Adrenal gland (tissue), 12 donors: ENCODE measurements around the gene ABLIM2. TPM values are rescaled to one million over a fixed set of nuclear protein-coding genes. Genes with fewer than 3 reads are reported as not detected.

ENCODE experiments used
- DNase-seq, 7 donors: peaks; one replicate each; pipeline ENCODE4 v3.0.0-alpha.2; 2019 to 2020
- H3K27ac ChIP-seq, 5 donors: fragments of 200-600 bp; sonication (generic) in 4 of 5; 1 replicate in 3 of 5; 2 replicates in 2 of 5; pipeline versions ENCODE4 v1.5.1 to v1.8.0; 2016 to 2020; ENCODE audit warnings: mild to moderate bottlenecking in 1 of 5
- H3K27me3 ChIP-seq: fragments of 200-600 bp; 2 replicates; pipeline ENCODE4 v1.8.0; 2021
- H3K36me3 ChIP-seq, 2 donors: fragments of 200-600 bp; replicated peaks in 1 of 2; 1 replicate in 1 of 2; 2 replicates in 1 of 2; pipeline versions ENCODE4 v1.5.1 to v1.8.0; 2018 to 2022
- H3K4me1 ChIP-seq, 2 donors: fragments of 200-600 bp; replicated peaks in 1 of 2; 1 replicate in 1 of 2; 2 replicates in 1 of 2; pipeline versions ENCODE4 v1.5.1 to v1.8.0; 2018 to 2021
- H3K4me3 ChIP-seq, 4 donors: fragments of 200-600 bp; sonication (generic) in 3 of 4; one replicate each; pipeline ENCODE4 v1.5.1; 2016 to 2018
- H3K9me3 ChIP-seq, 3 donors: fragments of 200-600 bp; sonication (generic) in 1 of 3; replicated peaks in 1 of 3; 1 replicate in 2 of 3; 2 replicates in 1 of 3; pipeline versions ENCODE4 v1.5.1 to v1.8.0; 2016 to 2021
- POLR2A ChIP-seq, 2 donors: fragments of 450-650 bp; IDR thresholded peaks; one replicate each; pipeline ENCODE4 v1.6.1; 2017; ENCODE audit warnings: antibody characterized with exemption in 2 of 2, mild to moderate bottlenecking in 2 of 2, moderate library complexity in 1 of 2
- WGBS, 4 donors: extraction: QIAGEN DNeasy Blood & Tissue Kit in 2 of 4; methylation state at CpG; one replicate each; pipeline versions ENCODE4 v1.1.5 to v1.1.7; 2013 to 2017; 5-methylcytosine and 5-hydroxymethylcytosine counted together
- intact Hi-C, 2 donors: fragments of 100-400 bp; cut with DNase I; formaldehyde crosslinking; loops; one replicate each; pipeline versions ENCODE4 v1.14.1 to v1.15.0; 2022 to 2023
- polyA plus RNA-seq, 3 donors: library from polyadenylated mRNA; stranded (reverse); fragments of 200-250 nt in 2 of 3; fragments of 350-450 nt in 1 of 3; fragmentation: Illumina TruSeq in 1 of 3; extraction: RNeasy Lipid Tissue Mini Kit (QIAGEN cat#74804) in 1 of 3; gene quantifications; one replicate each; pipeline ENCODE4 v1.2.3, GENCODE V29; 2013 to 2014
- total RNA-seq, 9 donors: library from RNA; depleted of rRNA in 4 of 9; stranded (reverse); fragments of >200 nt in 4 of 9; fragments of 120-200 nt in 1 of 9; fragmentation: NEBNext Ultra II Directional in 1 of 9; extraction: Animal tissue kit (Norgen Biotek cat#: 25700) in 1 of 9; gene quantifications; one replicate each; pipeline versions ENCODE4 v1.1.0 to v1.2.4, GENCODE V29; 2013 to 2023
- TF ChIP-seq, protein P1 (sequence below), 6 experiments: fragments of 450-650 bp in 4 of 6; fragments of 200-600 bp in 2 of 6; sonication (generic) in 1 of 6; IDR thresholded peaks; 1 replicate in 5 of 6; 2 replicates in 1 of 6; pipeline versions ENCODE4 v1.5.1 to v1.8.0; 2016 to 2021; ENCODE audit warnings: antibody characterized with exemption in 6 of 6, mild to moderate bottlenecking in 2 of 6, moderate library complexity in 1 of 6
- donor health status: healthy with polysubstance abuse.
- donor health status: Bipolar disorder and iron deficiency.
- donor health status: DM: yes; HTN: yes; CAD: no.
- donor health status: DM: no; HTN: no; CAD: no.
- donor health status: DM: no; HTN: no; CAD: no.
- donor health status: DM: yes; HTN: yes; CAD: no.

The ABLIM2 gene
- total and polyA plus RNA-seq, 12 donors: 5.8 to 31.2 (median 14.6) TPM

- no peak overlapping the region for H3K4me3 ChIP-seq
- H3K9me3 ChIP-seq: no peaks in the 10 kb centered on the region
- no peak for TF ChIP-seq POLR2A (IDR thresholded peaks at IDR 0.05)
- TF ChIP-seq, protein P1, sequence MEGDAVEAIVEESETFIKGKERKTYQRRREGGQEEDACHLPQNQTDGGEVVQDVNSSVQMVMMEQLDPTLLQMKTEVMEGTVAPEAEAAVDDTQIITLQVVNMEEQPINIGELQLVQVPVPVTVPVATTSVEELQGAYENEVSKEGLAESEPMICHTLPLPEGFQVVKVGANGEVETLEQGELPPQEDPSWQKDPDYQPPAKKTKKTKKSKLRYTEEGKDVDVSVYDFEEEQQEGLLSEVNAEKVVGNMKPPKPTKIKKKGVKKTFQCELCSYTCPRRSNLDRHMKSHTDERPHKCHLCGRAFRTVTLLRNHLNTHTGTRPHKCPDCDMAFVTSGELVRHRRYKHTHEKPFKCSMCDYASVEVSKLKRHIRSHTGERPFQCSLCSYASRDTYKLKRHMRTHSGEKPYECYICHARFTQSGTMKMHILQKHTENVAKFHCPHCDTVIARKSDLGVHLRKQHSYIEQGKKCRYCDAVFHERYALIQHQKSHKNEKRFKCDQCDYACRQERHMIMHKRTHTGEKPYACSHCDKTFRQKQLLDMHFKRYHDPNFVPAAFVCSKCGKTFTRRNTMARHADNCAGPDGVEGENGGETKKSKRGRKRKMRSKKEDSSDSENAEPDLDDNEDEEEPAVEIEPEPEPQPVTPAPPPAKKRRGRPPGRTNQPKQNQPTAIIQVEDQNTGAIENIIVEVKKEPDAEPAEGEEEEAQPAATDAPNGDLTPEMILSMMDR (IDR thresholded peaks at IDR 0.05): no peak
- intact Hi-C loops: no loop called here
- no peak overlapping the region for H3K27ac ChIP-seq
- no peaks in the 10 kb centered on the region for H3K36me3 ChIP-seq
- WGBS, 4 donors: 97 to 100% (median 100%) methylated on average over 1 of the region's 1 CpG
- peaks cover 0 to 8% of the 10 kb centered on the region in 2 donors for H3K4me1 ChIP-seq
- no peaks in the 10 kb centered on the region for H3K27me3 ChIP-seq
- DNase-seq: no peak
Measured at GRCh38 chr4:7974425-7974824, 184.2 kb downstream of the ABLIM2 start.

DNA sequence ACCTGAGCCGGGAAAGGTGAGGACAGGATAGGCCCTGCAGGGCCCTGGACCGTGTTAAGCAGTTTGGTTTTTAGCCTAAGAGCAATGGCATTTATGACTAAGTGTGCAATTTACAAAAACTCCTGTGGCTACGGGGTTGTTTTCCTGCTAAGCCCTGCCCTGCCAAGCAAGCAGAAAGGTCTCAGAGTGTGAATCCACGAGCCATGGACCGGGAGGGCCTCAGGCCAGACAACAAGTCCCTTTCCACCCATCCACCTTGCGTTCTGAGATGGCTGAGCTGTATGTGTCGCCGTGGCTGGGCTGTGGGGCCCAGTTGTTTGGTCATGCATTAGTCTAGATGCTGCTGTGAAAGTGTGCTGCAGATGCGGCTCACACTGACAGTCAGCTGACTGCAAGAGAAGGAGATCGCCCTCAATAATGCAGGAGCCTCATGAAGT is 185.1 kb downstream of the ABLIM2 start:
- H3K4me1 ChIP-seq: peaks cover 0 to 8% of the 10 kb centered on the region in 2 donors
- DNase-seq: no peak
- no peak overlapping the region for H3K4me3 ChIP-seq
- WGBS, 4 donors: 82 to 94% (median 88%) methylated on average over 7 to 10 of the region's 10 CpGs
- H3K27me3 ChIP-seq: no peaks in the 10 kb centered on the region
- H3K27ac ChIP-seq: no peak overlapping the region
- H3K36me3 ChIP-seq: no peaks in the 10 kb centered on the region
- intact Hi-C loops: no loop called here
- H3K9me3 ChIP-seq: no peaks in the 10 kb centered on the region
- TF ChIP-seq POLR2A (IDR thresholded peaks at IDR 0.05): no peak
- TF ChIP-seq, protein P1 (IDR thresholded peaks at IDR 0.05): no peak

GRCh38 chr4:7971881-7972500 is 186.6 kb downstream of the ABLIM2 start:
- no peak for DNase-seq
- Histone ChIP-seq H3K4me3 (no peak overlapping the region), H3K27ac (peak overlapping the region in 1 of 5 donors; percentile 75), H3K27me3 (no peaks in the 10 kb centered on the region), H3K4me1 (peaks cover 0 to 15% of the 10 kb centered on the region in 2 donors), H3K36me3 (no peaks in the 10 kb centered on the region), H3K9me3 (no peaks in the 10 kb centered on the region)
- intact Hi-C loops: no loop called here
- WGBS, 4 donors: 85 to 90% (median 89%) methylated on average over 5 to 13 of the region's 13 CpGs
- TF ChIP-seq POLR2A (IDR thresholded peaks at IDR 0.05): no peak
- TF ChIP-seq, protein P1 (IDR thresholded peaks at IDR 0.05): no peak

DNA sequence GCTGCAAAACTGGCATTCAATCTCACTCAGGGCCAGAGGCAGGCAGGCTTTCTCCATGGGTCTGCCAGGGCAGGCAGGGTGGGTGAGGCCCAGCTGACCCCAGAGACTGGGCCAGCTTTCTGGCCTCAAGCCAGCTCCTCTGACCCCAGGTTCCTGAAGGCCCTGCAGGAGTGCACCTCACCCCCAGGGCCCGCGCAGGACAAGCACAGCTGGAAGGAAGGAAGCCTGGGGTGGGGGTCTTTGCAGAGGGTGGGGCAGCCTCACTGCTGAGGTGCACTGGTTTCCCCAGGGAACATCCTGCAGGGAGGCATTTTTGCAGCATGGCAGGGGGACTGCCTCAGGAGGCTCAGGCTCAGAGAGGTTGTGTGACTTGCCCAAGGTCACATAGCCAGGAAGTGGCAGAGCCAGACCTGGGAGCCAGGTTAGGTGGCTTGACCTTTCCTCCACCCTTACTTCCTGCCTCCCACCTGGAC is 187.4 kb downstream of the ABLIM2 start:
- H3K27me3 ChIP-seq: no peaks in the 10 kb centered on the region
- H3K27ac ChIP-seq: peak overlapping the region in 2 of 5 donors; percentile 66 to 75
- no peak for TF ChIP-seq POLR2A (IDR thresholded peaks at IDR 0.05)
- no peaks in the 10 kb centered on the region for H3K36me3 ChIP-seq
- H3K9me3 ChIP-seq: no peaks in the 10 kb centered on the region
- peaks cover 0 to 15% of the 10 kb centered on the region in 2 donors for H3K4me1 ChIP-seq
- intact Hi-C loops: no loop called here
- 58 to 86% (median 59%) methylated on average over 2 of the region's 2 CpGs; no CpG with 5 or more reads in 1 of the 4 donors for WGBS, 4 donors
- no peak overlapping the region for H3K4me3 ChIP-seq
- DNase-seq: no peak
